Transverse colon (tissue), 4 donors: Measurements from ENCODE around the gene SLC5A4. TPM values are rescaled to one million over a fixed set of nuclear protein-coding genes. Genes with fewer than 3 reads are reported as not detected.

Source experiments
- DNase-seq: peaks from one replicate; pipeline ENCODE4 v3.0.0-alpha.2; 2019
- H3K27ac ChIP-seq, 4 donors: fragments of 200-600 bp; sonication (generic); 2 replicates each; pipeline ENCODE4 v1.5.1; 2016 to 2018; ENCODE audit warnings: inconsistent platforms in 4 of 4
- H3K27me3 ChIP-seq: fragments of 200-600 bp; sonication (generic); 2 replicates; pipeline ENCODE4 v1.5.1; 2017; ENCODE audit warnings: inconsistent platforms
- H3K36me3 ChIP-seq, 4 donors: fragments of 200-600 bp; sonication (generic); 2 replicates each; pipeline ENCODE4 v1.5.1; 2017 to 2019; ENCODE audit warnings: inconsistent platforms in 4 of 4
- H3K4me1 ChIP-seq, 4 donors: fragments of 200-600 bp; sonication (generic); 2 replicates each; pipeline ENCODE4 v1.5.1; 2017 to 2020; ENCODE audit warnings: inconsistent platforms in 4 of 4
- H3K4me3 ChIP-seq, 4 donors: fragments of 200-600 bp; sonication (generic); 1 replicate in 1 of 4; 2 replicates in 3 of 4; pipeline versions ENCODE4 v1.5.1 to v1.6.1; 2017 to 2019; ENCODE audit warnings: inconsistent platforms in 4 of 4
- H3K9me3 ChIP-seq, 2 donors: fragments of 200-600 bp; sonication (generic); 2 replicates each; pipeline ENCODE4 v1.5.1; 2017 to 2019; ENCODE audit warnings: inconsistent platforms in 2 of 2
- EP300 ChIP-seq: sonication (generic); formaldehyde crosslinking; IDR thresholded peaks from one replicate; pipeline ENCODE4 v1.6.1; 2017; ENCODE audit warnings: antibody characterized with exemption, low read depth
- POLR2A ChIP-seq: fragments of 450-650 bp; IDR thresholded peaks from one replicate; pipeline ENCODE4 v1.6.1; 2016; ENCODE audit warnings: antibody characterized with exemption, mild to moderate bottlenecking, moderate library complexity
- POLR2AphosphoS5 ChIP-seq, 3 donors: sonication (generic); formaldehyde crosslinking; IDR thresholded peaks; one replicate each; pipeline ENCODE4 v1.6.1; 2016; ENCODE audit warnings: antibody characterized with exemption in 3 of 3
- WGBS, 2 donors: methylation state at CpG; one replicate each; pipeline ENCODE4 v1.1.5; 2018; ENCODE audit warnings: low coverage in 1 of 2; 5-methylcytosine and 5-hydroxymethylcytosine counted together
- in situ Hi-C, 4 donors: fragments of 200-750 bp; cut with MboI; loops; one replicate each; pipeline versions ENCODE4 v1.15.0 to v1.15.1; 2017; ENCODE audit warnings: low sequenced_read_pairs in 3 of 4, low pct_ligation_motif_present in 1 of 4, low pct_unique_long_range_greater_than_20kb in 1 of 4
- intact Hi-C: fragments of 100-400 bp; cut with DNase I; formaldehyde crosslinking; loops from one replicate; pipeline ENCODE4 v1.15.1; 2023; ENCODE audit warnings: low total_unique reads
- total RNA-seq, 4 donors: library from RNA; depleted of rRNA; stranded (reverse); fragments of >200 nt; gene quantifications; one replicate each; pipeline ENCODE4 v1.1.0, GENCODE V29; 2016
- TF ChIP-seq, protein P1 (sequence below), 5 experiments: fragments of 200-600 bp in 3 of 5; fragments of 450-650 bp in 2 of 5; sonication (generic) in 3 of 5; IDR thresholded peaks; 1 replicate in 2 of 5; 2 replicates in 3 of 5; pipeline ENCODE4 v1.5.1; 2016 to 2017; ENCODE audit warnings: antibody characterized with exemption in 5 of 5, inconsistent platforms in 3 of 5, mild to moderate bottlenecking in 2 of 5, moderate library complexity in 1 of 5

Gene SLC5A4
- total RNA-seq, 4 donors from 2014 or later = 0.41 TPM; not detected in 3

DNA sequence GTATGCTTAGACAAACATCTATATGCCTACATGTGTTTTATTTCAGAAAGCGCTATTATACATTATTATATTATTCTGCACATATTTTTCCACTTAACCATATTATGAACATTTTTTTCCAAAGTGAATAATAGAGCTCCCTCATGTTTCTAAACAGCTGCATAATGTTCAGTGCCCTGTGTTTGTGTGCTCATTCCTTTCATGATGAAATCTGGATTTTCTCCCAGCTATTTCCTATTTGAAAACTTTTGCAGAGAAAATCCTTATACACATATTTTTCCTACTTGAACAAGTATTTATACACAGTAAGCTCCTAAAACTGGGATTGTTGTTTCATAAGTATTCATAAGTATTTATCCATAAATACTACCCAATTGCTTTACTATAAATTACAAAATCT, 32.2 kb downstream of the SLC5A4 start:
- Histone ChIP-seq H3K9me3 (no peaks in the 10 kb centered on the region), H3K4me1 (no peaks in the 10 kb centered on the region), H3K36me3 (no peaks in the 10 kb centered on the region), H3K4me3 (no peak overlapping the region), H3K27me3 (no peaks in the 10 kb centered on the region), H3K27ac (no peak overlapping the region)
- WGBS, 2 donors = 55 to 82% methylated on average over 1 of the region's 1 CpG
- intact Hi-C loops (no loop called here), in situ Hi-C loops (no loop called here)
- no peak for DNase-seq
- TF ChIP-seq, protein P1, sequence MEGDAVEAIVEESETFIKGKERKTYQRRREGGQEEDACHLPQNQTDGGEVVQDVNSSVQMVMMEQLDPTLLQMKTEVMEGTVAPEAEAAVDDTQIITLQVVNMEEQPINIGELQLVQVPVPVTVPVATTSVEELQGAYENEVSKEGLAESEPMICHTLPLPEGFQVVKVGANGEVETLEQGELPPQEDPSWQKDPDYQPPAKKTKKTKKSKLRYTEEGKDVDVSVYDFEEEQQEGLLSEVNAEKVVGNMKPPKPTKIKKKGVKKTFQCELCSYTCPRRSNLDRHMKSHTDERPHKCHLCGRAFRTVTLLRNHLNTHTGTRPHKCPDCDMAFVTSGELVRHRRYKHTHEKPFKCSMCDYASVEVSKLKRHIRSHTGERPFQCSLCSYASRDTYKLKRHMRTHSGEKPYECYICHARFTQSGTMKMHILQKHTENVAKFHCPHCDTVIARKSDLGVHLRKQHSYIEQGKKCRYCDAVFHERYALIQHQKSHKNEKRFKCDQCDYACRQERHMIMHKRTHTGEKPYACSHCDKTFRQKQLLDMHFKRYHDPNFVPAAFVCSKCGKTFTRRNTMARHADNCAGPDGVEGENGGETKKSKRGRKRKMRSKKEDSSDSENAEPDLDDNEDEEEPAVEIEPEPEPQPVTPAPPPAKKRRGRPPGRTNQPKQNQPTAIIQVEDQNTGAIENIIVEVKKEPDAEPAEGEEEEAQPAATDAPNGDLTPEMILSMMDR (IDR thresholded peaks at IDR 0.05) = no peak
- TF ChIP-seq POLR2A (no peak), POLR2AphosphoS5 (IDR thresholded peaks at IDR 0.05) (no peak), EP300 (no peak)

DNA sequence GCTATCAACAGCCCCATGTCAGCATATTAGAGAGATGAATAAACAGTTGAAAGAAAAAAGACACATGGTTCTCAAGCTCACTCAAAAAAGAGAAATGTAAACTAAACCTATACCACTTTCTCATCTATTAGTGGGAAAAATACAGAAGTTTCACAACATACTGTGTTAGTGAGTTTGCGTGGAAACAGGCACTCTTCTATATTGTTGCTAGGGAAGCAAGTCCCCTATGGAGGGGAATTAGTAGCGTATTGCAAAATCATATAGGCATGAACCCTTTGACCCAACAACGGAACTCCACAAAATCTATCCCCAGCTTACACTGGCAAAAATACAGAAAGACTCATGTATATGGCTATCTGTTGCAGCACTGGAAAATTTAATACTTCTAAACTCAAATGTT, 36.1 kb downstream of the SLC5A4 start:
- intact Hi-C loops = no loop called here
- Histone ChIP-seq H3K9me3 (no peaks in the 10 kb centered on the region), H3K4me3 (no peak overlapping the region), H3K4me1 (no peaks in the 10 kb centered on the region), H3K36me3 (no peaks in the 10 kb centered on the region), H3K27ac (no peak overlapping the region), H3K27me3 (peaks cover 4% of the 10 kb centered on the region)
- in situ Hi-C loops = no loop called here
- TF ChIP-seq EP300 (no peak), POLR2AphosphoS5 (IDR thresholded peaks at IDR 0.05) (no peak), POLR2A (no peak)
- TF ChIP-seq, protein P1 (IDR thresholded peaks at IDR 0.05) = no peak
- 92 to 93% methylated on average over 3 of the region's 3 CpGs for WGBS, 2 donors
- no peak for DNase-seq

DNA sequence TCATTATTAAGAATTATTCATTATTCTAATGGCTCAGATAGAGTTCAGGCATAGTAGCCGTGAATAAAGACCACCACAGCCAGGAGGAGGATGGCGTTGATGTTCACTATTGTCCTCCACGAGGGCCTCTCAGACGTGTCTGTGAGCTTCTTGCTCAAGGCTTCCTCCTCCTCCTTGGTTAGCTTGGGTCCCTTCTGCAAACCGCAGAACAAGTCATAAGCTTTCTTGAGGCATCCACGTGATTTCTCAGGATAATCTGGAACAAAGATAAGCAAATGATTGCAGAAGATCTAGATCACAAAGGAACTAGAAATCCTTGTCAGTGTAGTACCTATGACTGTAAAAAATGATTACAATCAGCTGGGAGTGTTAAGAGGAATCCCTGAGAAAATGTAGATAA, 36.7 kb downstream of the SLC5A4 start:
- no peaks in the 10 kb centered on the region for H3K36me3 ChIP-seq
- TF ChIP-seq POLR2AphosphoS5 (IDR thresholded peaks at IDR 0.05) (no peak), EP300 (no peak), POLR2A (no peak)
- TF ChIP-seq, protein P1 (IDR thresholded peaks at IDR 0.05) = no peak
- 59 to 75% methylated on average over 3 to 6 of the region's 6 CpGs for WGBS, 2 donors
- no peak overlapping the region for H3K4me3 ChIP-seq
- H3K4me1 ChIP-seq = no peaks in the 10 kb centered on the region
- H3K27ac ChIP-seq = no peak overlapping the region
- peaks cover 4% of the 10 kb centered on the region for H3K27me3 ChIP-seq
- no peak for DNase-seq
- intact Hi-C loops = no loop called here
- in situ Hi-C loops = no loop called here
- H3K9me3 ChIP-seq = no peaks in the 10 kb centered on the region

DNA sequence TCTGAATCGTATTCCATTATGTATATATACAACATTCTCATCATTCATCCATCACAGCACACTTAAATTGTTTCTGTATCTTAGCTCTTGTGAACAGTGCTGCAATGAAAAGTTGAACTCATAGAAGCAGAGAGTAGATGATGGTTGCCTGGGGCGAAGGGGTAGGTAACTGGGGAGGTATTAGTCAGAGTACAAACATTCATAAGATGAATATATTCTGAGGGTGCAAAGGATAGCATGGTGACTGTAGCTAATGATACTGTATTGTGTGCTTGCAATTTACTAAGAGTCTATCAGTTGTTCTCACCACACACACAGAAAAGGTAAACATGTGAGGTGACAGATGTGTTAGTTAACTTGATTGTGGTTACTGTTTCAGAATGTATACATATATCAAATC, 37.7 kb downstream of the SLC5A4 start:
- no peak overlapping the region for H3K4me3 ChIP-seq
- intact Hi-C loops (no loop called here), in situ Hi-C loops (no loop called here)
- TF ChIP-seq POLR2A (no peak), EP300 (no peak), POLR2AphosphoS5 (IDR thresholded peaks at IDR 0.05) (no peak)
- TF ChIP-seq, protein P1 (IDR thresholded peaks at IDR 0.05) = no peak
- H3K27ac ChIP-seq = no peak overlapping the region
- H3K9me3 ChIP-seq = no peaks in the 10 kb centered on the region
- no peaks in the 10 kb centered on the region for H3K36me3 ChIP-seq
- no peak for DNase-seq
- peaks cover 4% of the 10 kb centered on the region for H3K27me3 ChIP-seq
- H3K4me1 ChIP-seq = no peaks in the 10 kb centered on the region
- WGBS, 2 donors = 67 to 78% methylated on average over 1 to 2 of the region's 2 CpGs
